Measurements from ENCODE around the gene CLCN6. TPM values are rescaled to one million over a fixed set of nuclear protein-coding genes. Genes with fewer than 3 reads are reported as not detected.

The CLCN6 gene
- total and polyA plus RNA-seq, 10 of the 15 experiments (the other 5 are each of a cell fraction or from before 2014, with no cell fraction given), result 2.2 to 20.9 (median 10.2) TPM

DNA sequence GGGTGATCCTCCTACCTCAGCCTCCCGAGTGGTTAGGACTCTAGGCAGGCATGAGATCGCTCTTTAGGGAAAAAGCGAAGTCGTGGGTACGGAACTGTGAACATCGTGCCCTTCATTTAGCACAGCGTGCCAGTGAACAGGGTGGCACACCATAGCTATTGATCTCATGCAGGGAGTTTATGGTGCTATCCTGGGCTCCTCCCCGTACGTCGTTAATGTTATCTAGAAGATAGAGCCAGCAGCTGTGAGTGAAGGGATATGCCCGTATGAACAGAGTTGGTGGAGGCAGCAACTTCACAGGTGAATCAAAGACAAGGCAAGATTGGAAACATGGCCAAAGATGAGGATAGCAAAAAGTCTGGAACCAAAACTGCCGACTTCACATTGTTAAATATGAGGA lies 11.2 kb downstream of the CLCN6 start:
- intact Hi-C loops (cut with micrococcal nuclease; ENCODE audit: unreplicated experiment), result no loop called here
- Histone ChIP-seq H3K9me3 (replicated peaks; ENCODE audit: control insufficient read depth, insufficient read depth, low read length) (no peaks in the 10 kb centered on the region), H3K79me2 (ENCODE audit: control insufficient read depth, insufficient read depth, low read length) (peaks cover 6% of the 10 kb centered on the region), H3K4me2 (ENCODE audit: control insufficient read depth, insufficient read depth) (no peak overlapping the region), H3K27ac (ENCODE audit: control insufficient read depth, insufficient read depth) (no peak overlapping the region), H3K27me3 (replicated peaks in 1 of 2; ENCODE audit: control insufficient read depth in 2 of 2, insufficient read depth in 2 of 2, low read length in 1 of 2) (no peaks in the 10 kb centered on the region), H4K20me1 (ENCODE audit: control insufficient read depth, insufficient read depth) (no peaks in the 10 kb centered on the region), H2AFZ (ENCODE audit: control insufficient read depth, low read depth, low read length) (no peak overlapping the region), H3K4me1 (ENCODE audit: control insufficient read depth, insufficient read depth, low read length) (peaks cover 15% of the 10 kb centered on the region), H3K36me3 (ENCODE audit: control insufficient read depth in 2 of 2, insufficient read depth in 2 of 2, low read length in 1 of 2) (peaks cover 7 to 27% of the 10 kb centered on the region in 2 experiments), H3K9ac (ENCODE audit: control insufficient read depth, insufficient read depth, low read length) (no peak overlapping the region), H3K4me3 (no peak overlapping the region)
- WGBS (ENCODE audit: insufficient coverage, insufficient replicate concordance, low lambda C conversion rate, missing lambda C conversion rate), result 98% methylated on average over 12 of the region's 12 CpGs
- BruUV-seq (replicated peaks), result no TSS peak
- ChIA-PET POLR2A (interaction anchor here (0.5 kb wide), 1 partner anchor 92 kb away, joined by 3 read pairs; no protein-coding TSS in a partner anchor), RAD21 (ENCODE audit: unreplicated experiment) (no interaction called here), CTCF (no interaction called here), SMC1A (ENCODE audit: uncharacterized antibody, unreplicated experiment) (no interaction called here)
- no peak for DNase-seq (ENCODE audit: low read depth, low spot score)
- TF ChIP-seq IKZF1 (conservative IDR thresholded peaks at IDR 0.05), result no peak
- no peak for TF ChIP-seq CHD4 (IDR thresholded peaks at IDR 0.05)
- TF ChIP-seq SIN3A (IDR thresholded peaks at IDR 0.05; ENCODE audit: low read depth, low read length), result no peak
- TF ChIP-seq, protein P1, sequence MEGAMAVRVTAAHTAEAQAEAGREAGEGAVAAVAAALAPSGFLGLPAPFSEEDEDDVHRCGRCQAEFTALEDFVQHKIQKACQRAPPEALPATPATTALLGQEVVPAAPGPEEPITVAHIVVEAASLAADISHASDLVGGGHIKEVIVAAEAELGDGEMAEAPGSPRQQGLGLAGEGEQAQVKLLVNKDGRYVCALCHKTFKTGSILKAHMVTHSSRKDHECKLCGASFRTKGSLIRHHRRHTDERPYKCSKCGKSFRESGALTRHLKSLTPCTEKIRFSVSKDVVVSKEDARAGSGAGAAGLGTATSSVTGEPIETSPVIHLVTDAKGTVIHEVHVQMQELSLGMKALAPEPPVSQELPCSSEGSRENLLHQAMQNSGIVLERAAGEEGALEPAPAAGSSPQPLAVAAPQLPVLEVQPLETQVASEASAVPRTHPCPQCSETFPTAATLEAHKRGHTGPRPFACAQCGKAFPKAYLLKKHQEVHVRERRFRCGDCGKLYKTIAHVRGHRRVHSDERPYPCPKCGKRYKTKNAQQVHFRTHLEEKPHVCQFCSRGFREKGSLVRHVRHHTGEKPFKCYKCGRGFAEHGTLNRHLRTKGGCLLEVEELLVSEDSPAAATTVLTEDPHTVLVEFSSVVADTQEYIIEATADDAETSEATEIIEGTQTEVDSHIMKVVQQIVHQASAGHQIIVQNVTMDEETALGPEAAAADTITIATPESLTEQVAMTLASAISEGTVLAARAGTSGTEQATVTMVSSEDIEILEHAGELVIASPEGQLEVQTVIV (IDR thresholded peaks at IDR 0.05; ENCODE audit: borderline replicate concordance, partially characterized antibody), result no peak
- in situ Hi-C loops (cut with MboI), result no loop called here
- ATAC-seq, result no peak
- no peak for FAIRE-seq

DNA sequence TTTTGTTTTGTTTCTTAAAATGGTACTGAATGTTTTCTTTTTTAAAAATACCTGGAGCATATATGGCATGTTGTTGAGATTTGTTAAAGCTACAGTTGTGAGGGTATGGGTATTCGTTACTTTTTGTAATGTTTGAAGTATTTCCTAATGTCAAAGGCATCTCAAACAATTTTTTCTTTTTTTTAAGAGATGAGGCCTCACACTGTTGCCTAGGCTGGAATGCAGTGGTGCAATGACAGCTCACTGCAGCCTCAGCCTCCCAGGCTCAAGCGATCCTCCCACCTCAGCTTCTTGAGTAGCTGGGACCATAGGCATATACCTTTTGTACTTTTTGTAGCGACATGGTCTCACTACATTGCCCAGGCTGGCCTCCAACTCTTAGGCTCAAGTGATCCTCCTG lies 16.1 kb downstream of the CLCN6 start:
- Histone ChIP-seq H3K4me3 (no peak overlapping the region), H4K20me1 (ENCODE audit: control insufficient read depth, insufficient read depth) (no peaks in the 10 kb centered on the region), H3K9me3 (replicated peaks; ENCODE audit: control insufficient read depth, insufficient read depth, low read length) (no peaks in the 10 kb centered on the region), H2AFZ (ENCODE audit: control insufficient read depth, low read depth, low read length) (no peak overlapping the region), H3K36me3 (ENCODE audit: control insufficient read depth in 2 of 2, insufficient read depth in 2 of 2, low read length in 1 of 2) (peaks cover 3 to 25% of the 10 kb centered on the region in 2 experiments; a peak in 3 of 4 replicates), H3K4me2 (ENCODE audit: control insufficient read depth, insufficient read depth) (no peak overlapping the region), H3K79me2 (ENCODE audit: control insufficient read depth, insufficient read depth, low read length) (no peaks in the 10 kb centered on the region), H3K9ac (ENCODE audit: control insufficient read depth, insufficient read depth, low read length) (no peak overlapping the region), H3K4me1 (ENCODE audit: control insufficient read depth, insufficient read depth, low read length) (no peaks in the 10 kb centered on the region), H3K27ac (ENCODE audit: control insufficient read depth, insufficient read depth) (no peak overlapping the region), H3K27me3 (replicated peaks in 1 of 2; ENCODE audit: control insufficient read depth in 2 of 2, insufficient read depth in 2 of 2, low read length in 1 of 2) (no peaks in the 10 kb centered on the region)
- ChIA-PET RAD21 (ENCODE audit: unreplicated experiment) (no interaction called here), SMC1A (ENCODE audit: uncharacterized antibody, unreplicated experiment) (no interaction called here), POLR2A (interaction anchor here (1.0 kb wide), 1 partner anchor 15 kb away, joined by 3 read pairs; no protein-coding TSS in a partner anchor), CTCF (no interaction called here)
- ATAC-seq (no peak), DNase-seq (ENCODE audit: low read depth, low spot score) (no peak), FAIRE-seq (no peak)
- 96% methylated on average over 3 of the region's 3 CpGs for WGBS (ENCODE audit: insufficient coverage, insufficient replicate concordance, low lambda C conversion rate, missing lambda C conversion rate)
- intact Hi-C loops (cut with micrococcal nuclease; ENCODE audit: unreplicated experiment), result no loop called here
- no TSS peak for BruUV-seq (replicated peaks)
- no peak for TF ChIP-seq SMAD1 (IDR thresholded peaks at IDR 0.05; ENCODE audit: low read depth, partially characterized antibody)
- TF ChIP-seq, protein P2, sequence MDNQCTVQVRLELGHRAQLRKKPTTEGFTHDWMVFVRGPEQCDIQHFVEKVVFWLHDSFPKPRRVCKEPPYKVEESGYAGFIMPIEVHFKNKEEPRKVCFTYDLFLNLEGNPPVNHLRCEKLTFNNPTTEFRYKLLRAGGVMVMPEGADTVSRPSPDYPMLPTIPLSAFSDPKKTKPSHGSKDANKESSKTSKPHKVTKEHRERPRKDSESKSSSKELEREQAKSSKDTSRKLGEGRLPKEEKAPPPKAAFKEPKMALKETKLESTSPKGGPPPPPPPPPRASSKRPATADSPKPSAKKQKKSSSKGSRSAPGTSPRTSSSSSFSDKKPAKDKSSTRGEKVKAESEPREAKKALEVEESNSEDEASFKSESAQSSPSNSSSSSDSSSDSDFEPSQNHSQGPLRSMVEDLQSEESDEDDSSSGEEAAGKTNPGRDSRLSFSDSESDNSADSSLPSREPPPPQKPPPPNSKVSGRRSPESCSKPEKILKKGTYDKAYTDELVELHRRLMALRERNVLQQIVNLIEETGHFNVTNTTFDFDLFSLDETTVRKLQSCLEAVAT (IDR thresholded peaks at IDR 0.05), result no peak
- no peak for TF ChIP-seq HDAC2 (IDR thresholded peaks at IDR 0.05)
- no peak for TF ChIP-seq NFXL1 (IDR thresholded peaks at IDR 0.05; ENCODE audit: borderline replicate concordance)
- in situ Hi-C loops (cut with MboI), result no loop called here
